GM10248 (cell line): Measurements from ENCODE around the gene WIPF1.

Experiments
- CTCF ChIA-PET: fragments of 300-600 bp; sonication (Branson Sonifier 250); formaldehyde crosslinking; extraction: SDS; loops from one replicate; lab custom pipeline; 2021; ENCODE audit warnings: antibody characterized with exemption; lab: Yijun Ruan, JAX
- POLR2A ChIA-PET: fragments of 350-650 bp; sonication (Branson Sonifier 250); formaldehyde crosslinking; extraction: SDS; loops from one replicate; lab custom pipeline; 2020; ENCODE audit warnings: antibody characterized with exemption; lab: Yijun Ruan, JAX
- DNase-seq: peaks from one replicate; pipeline ENCODE4 v3.0.0; 2012; ENCODE audit errors: extremely low spot score
- TF ChIP-seq, protein P1 (sequence below): IDR thresholded peaks from 2 replicates; pipeline ENCODE4 v1.5.1; 2012; ENCODE audit warnings: mild to moderate bottlenecking, low read depth; ENCODE audit errors: extremely low read depth, missing control alignments, control extremely low read depth

Gene WIPF1

DNA sequence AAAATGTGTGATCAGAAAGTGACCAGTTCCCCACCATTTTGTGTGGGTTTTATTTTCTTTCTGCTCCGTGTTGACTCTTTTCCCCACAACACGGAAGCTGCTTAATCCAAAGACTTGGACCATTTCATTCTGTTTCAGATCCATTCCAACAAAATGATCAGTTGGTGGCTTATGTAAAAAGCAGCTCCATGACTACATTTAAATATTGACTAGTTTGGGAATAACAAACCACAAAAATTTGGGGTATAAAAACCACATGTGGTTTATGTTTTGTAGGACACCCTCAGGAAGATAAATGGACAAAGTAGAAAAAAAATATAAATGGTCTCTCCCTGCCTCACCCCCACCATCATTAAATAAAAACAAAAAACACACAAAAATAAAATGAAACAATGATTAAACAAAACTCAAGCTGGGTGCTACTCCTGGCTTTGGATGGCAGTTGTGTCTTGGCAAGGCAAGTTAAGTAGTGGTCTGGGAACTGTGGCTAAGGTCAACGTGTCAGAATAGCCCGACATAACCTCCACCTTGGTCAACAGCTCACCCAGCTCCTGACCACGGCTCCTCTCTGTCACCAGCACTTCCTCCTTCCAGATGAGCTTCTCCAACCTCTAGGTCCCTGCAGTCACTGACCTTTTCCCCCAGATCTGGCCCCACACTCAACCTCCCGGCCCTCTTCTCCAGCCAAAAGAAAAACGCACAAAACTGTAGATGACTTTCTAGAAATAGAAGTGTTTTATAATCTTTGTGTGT is 12.8 kb upstream of the WIPF1 start:
- TF ChIP-seq, protein P1, sequence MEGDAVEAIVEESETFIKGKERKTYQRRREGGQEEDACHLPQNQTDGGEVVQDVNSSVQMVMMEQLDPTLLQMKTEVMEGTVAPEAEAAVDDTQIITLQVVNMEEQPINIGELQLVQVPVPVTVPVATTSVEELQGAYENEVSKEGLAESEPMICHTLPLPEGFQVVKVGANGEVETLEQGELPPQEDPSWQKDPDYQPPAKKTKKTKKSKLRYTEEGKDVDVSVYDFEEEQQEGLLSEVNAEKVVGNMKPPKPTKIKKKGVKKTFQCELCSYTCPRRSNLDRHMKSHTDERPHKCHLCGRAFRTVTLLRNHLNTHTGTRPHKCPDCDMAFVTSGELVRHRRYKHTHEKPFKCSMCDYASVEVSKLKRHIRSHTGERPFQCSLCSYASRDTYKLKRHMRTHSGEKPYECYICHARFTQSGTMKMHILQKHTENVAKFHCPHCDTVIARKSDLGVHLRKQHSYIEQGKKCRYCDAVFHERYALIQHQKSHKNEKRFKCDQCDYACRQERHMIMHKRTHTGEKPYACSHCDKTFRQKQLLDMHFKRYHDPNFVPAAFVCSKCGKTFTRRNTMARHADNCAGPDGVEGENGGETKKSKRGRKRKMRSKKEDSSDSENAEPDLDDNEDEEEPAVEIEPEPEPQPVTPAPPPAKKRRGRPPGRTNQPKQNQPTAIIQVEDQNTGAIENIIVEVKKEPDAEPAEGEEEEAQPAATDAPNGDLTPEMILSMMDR = no peak
- POLR2A ChIA-PET = interaction anchor here (1.1 to 1.3 kb wide), 3 partner anchors 10 to 22 kb away, joined by 3 to 5 read pairs (median 3); no protein-coding TSS in a partner anchor
- CTCF ChIA-PET = interaction anchor here (0.9 to 8.6 kb wide), 13 partner anchors 8 to 87 kb away, joined by 3 to 95 read pairs (median 5); partner anchors contain the start of gene WIPF1
- no peak for DNase-seq

GRCh38 chr2:174609261-174609660 is 11.7 kb upstream of the WIPF1 start:
- CTCF ChIA-PET = interaction anchor here (0.9 to 8.6 kb wide), 6 partner anchors 11 to 146 kb away, joined by 3 to 95 read pairs (median 6); partner anchors contain the start of gene WIPF1
- POLR2A ChIA-PET = interaction anchor here (1.1 kb wide), 1 partner anchor 9 kb away, joined by 3 read pairs; no protein-coding TSS in a partner anchor
- TF ChIP-seq, protein P1 = no peak
- no peak for DNase-seq

GRCh38 chr2:174608866-174609214 is 11.2 kb upstream of the WIPF1 start:
- CTCF ChIA-PET = interaction anchor here (0.9 to 8.6 kb wide), 6 partner anchors 11 to 145 kb away, joined by 3 to 95 read pairs (median 4); partner anchors contain the start of gene WIPF1
- POLR2A ChIA-PET = interaction anchor here (0.8 to 0.9 kb wide), 2 partner anchors 11 to 13 kb away, joined by 3 to 4 read pairs; partner anchors contain the start of gene WIPF1
- no peak for DNase-seq

DNA sequence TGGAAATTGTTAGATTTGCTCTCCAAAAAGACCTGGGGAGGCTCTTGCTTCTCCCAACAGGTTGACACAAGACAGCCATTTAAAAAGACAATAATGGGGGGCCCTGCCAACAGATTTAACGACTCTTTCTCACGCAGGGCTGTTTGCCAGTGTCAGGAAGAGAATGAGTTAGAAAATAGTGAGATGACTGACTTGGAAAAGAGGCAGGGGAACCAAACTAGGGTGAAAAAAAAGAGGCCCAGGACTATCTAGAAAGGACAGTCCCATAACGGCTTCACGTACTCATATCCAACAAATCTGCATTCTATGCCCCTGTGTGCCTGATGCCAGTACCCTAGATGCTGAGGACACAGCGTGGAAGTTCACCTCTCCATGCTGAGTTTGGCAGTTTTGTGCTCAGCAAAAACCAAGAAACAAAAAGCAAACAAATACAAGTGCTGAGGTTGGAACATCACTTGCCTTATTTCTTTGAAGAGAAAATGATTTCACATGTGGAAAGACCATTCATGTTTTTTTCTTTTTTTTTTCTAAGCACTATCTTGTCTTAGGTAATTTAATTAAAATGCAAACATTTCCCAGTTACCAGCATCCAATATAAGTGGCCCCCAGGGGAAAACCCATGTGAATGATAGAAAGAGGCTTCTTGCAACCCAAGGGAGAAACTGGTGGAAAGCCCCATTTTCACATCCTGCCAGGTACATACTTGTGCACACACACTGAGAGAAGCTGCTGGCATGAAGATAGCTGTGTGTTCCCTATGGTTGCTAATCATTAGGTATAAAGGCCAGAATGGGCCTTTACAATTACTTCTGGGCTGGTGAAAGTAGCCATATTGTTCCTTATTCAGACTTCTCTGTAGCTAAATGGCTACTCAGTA is 10.6 kb upstream of the WIPF1 start:
- TF ChIP-seq, protein P1 = no peak
- ChIA-PET CTCF (interaction anchor here (0.9 to 8.6 kb wide), 6 partner anchors 11 to 145 kb away, joined by 3 to 95 read pairs (median 4); partner anchors contain the start of gene WIPF1), POLR2A (interaction anchor here (0.8 to 0.9 kb wide), 2 partner anchors 11 to 12 kb away, joined by 3 to 4 read pairs; partner anchors contain the start of gene WIPF1)
- peak; percentile 40 for DNase-seq

More at GRCh38 chr2:174608866-174609214, 11.2 kb upstream of the WIPF1 start:
- TF ChIP-seq, protein P1 = no peak

DNA sequence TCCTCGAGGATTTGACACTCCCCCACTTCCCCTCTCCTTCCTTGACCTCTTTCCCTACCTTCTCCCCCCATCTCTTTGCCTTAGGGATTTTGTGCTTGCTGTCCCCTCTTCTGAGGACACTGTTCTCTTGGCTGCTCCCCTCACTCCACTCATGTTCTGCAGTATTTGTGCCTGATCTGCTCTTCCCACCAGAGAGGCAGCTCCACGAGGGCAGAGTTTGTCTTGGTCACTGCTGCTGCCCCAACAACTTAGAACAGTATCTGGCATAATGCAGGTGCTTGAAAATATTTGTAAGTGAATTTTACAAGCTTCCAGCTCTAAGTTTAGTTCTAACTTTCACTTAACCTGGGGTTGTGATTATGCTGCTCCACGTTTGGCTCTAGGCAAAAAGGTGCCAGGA is 10.0 kb upstream of the WIPF1 start:
- ChIA-PET POLR2A (no interaction called here), CTCF (interaction anchor here (1.7 to 8.6 kb wide), 2 partner anchors 10 to 29 kb away, joined by 5 to 95 read pairs; partner anchors contain the start of gene WIPF1)
- no peak for DNase-seq
- TF ChIP-seq, protein P1 = no peak
